HCT116 (cell line): ENCODE results near the gene NCBP2.

ENCODE experiments used
- CTCF ChIP-seq, 3 experiments: fragments of 200-600 bp in 1 of 3; sonication (generic) in 1 of 3; IDR thresholded peaks in 2 of 3; conservative IDR thresholded peaks in 1 of 3; 2 replicates each; pipeline ENCODE4 v1.5.1; 2012 to 2017; ENCODE audit warnings: low read depth in 2 of 3, low read length in 2 of 3, antibody characterized with exemption in 1 of 3, borderline replicate concordance in 1 of 3, control low read depth in 1 of 3, mild to moderate bottlenecking in 1 of 3, mixed read lengths in 1 of 3, mixed run types in 1 of 3, moderate library complexity in 1 of 3; ENCODE audit not compliant: insufficient read depth in 1 of 3
- EZH2 ChIP-seq: fragments of 200-600 bp; sonication (generic); IDR thresholded peaks from 2 replicates; pipeline ENCODE4 v1.6.1; 2017; ENCODE audit warnings: antibody characterized with exemption, mixed run types
- JUND ChIP-seq: IDR thresholded peaks from 2 replicates; pipeline ENCODE4 v1.6.1; 2012
- MAX ChIP-seq: IDR thresholded peaks from 2 replicates; pipeline ENCODE4 v1.6.1; 2012
- POLR2A ChIP-seq: IDR thresholded peaks from 2 replicates; pipeline ENCODE4 v1.7.0; 2011; ENCODE audit warnings: borderline replicate concordance; ENCODE audit not compliant: insufficient read depth, insufficient read length; ENCODE audit errors: extremely low read depth
- POLR2AphosphoS5 ChIP-seq: IDR thresholded peaks from 2 replicates; pipeline ENCODE4 v1.6.1; 2011; ENCODE audit warnings: mild to moderate bottlenecking, low read depth, low read length, moderate library complexity
- SIN3A ChIP-seq: IDR thresholded peaks from 2 replicates; pipeline ENCODE4 v1.6.1; 2012; ENCODE audit warnings: low read depth

GRCh38 chr3:196920733-196921132, 21.6 kb downstream of the NCBP2 start:
- no peak for TF ChIP-seq CTCF (IDR thresholded peaks at IDR 0.05 in 2 of 3, conservative IDR thresholded peaks at IDR 0.05 in 1 of 3; ENCODE audit: borderline replicate concordance in 1 of 3, insufficient read depth in 1 of 3, low read depth in 2 of 3, low read length in 2 of 3)
- TF ChIP-seq SIN3A, result no peak
- no peak for TF ChIP-seq POLR2AphosphoS5
- no peak for TF ChIP-seq POLR2A
- no peak for TF ChIP-seq JUND
- TF ChIP-seq EZH2, result no peak
- no peak for TF ChIP-seq MAX
